Islet of Langerhans (tissue), 1 donor: ENCODE measurements around the gene ATAT1.
"Not testable (repeated sequence)": the region's sequence is repeated elsewhere in the genome, so short reads cannot be mapped to it uniquely, and the experiment has no call there.

Experiments used
- FAIRE-seq: peaks from one replicate; lab custom pipeline; 2011; peaks lifted over from hg19 to GRCh38; lab: Jason Lieb, UNC

ATAT1 gene

DNA sequence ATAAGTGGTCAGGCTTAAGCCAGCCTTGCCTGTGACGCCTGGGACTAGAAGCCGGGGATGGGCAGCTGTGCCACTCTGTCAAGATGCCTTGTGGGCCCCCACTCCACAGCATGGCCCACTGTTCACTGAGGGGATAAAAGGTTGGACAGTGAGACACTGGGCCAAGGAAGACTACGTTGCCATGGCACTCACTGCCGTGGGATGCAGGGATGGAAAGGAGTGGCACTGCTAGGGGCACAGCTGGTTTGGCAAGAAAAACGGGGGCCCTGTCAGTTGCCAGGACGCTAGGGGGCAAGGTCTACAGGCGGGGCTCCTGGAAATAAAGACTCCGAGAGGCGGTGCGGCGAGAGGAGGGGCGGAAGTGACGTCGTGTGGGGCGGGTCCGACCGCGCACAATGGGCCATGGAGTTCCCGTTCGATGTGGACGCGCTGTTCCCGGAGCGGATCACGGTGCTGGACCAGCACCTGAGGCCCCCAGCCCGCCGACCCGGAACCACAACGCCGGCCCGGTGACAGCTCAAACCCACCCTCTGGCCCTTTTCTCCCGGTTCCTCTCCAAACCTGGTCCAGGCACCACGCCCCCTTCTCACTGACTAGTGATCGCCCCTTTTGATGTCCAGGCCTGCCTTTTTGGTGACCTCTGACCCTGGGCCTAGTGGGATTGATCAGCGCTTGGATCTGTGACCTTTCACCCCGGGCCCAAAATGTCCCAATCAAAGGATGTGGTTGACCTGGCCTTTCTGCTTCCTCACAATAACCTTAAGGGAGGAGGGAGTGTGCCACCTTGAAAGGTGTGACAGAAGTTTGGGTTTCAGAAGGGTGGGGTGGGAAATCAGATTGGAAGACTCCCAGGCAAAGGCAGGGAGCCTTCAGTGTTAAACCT lies at the start of gene ATAT1:
TSS of gene ATAT1 (plus strand) at position 391 of the 883 bp plus-strand sequence.
- no peak for FAIRE-seq

DNA sequence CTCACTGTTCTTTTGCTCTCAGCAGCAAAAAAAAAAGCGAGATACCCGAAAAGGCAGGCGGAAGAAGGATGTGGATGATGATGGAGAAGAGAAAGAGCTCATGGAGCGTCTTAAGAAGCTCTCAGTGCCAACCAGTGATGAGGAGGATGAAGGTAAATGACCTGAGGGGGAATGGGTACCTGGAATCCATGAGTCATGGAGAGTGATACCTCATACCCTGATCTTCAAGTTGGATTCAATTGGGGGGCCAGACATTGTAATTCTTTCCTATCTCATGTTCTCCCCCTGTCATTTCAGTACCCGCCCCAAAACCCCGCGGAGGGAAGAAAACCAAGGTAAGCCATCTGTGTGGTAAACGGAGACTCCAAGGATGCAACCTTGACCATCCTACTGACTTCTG lies 48.6 kb upstream of the ATAT1 start:
- FAIRE-seq, result no peak

DNA sequence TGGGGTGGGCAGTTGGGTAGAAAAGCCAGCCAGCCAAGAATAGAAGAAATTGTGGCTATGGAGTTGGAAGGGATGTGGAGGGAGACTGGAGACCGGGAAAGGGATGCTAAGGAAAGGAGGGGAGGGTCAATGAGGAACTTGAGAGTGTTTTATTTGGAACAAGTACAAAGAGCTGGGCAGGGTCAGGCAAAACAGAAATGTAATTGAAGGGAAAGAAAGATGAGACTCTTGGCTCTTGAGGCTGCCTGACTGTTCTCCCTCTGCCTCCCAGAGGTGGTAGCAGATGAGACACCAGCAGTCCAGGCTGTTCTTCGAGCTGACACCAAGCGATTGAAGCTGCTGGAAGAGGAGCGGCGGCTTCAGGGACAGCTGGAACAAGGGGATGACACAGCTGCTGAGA lies 42.8 kb upstream of the ATAT1 start:
- no peak for FAIRE-seq

DNA sequence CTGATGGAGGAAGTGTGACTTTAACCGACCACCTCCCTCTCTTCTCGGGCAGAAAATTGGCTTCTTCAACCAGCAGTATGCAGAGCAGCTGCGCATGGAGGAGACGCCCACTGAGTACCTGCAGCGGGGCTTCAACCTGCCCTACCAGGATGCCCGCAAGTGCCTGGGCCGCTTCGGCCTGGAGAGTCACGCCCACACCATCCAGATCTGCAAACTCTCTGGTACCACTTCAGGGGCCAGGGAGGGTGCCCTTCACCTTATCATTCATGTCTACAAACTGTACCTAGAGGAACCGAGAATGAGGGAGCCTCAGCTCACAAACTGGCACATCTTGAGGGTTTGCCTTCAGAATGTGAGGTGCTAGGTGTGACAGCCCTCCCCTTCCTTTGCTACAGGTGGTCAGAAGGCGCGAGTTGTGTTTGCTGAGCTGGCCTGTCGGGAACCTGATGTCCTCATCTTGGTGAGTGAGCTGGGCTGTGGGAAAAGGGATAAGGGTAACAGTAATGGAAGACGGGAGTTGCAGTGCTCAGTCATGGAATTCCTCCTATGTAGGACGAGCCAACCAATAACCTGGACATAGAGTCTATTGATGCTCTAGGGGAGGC lies 36.8 kb upstream of the ATAT1 start:
- no peak for FAIRE-seq

DNA sequence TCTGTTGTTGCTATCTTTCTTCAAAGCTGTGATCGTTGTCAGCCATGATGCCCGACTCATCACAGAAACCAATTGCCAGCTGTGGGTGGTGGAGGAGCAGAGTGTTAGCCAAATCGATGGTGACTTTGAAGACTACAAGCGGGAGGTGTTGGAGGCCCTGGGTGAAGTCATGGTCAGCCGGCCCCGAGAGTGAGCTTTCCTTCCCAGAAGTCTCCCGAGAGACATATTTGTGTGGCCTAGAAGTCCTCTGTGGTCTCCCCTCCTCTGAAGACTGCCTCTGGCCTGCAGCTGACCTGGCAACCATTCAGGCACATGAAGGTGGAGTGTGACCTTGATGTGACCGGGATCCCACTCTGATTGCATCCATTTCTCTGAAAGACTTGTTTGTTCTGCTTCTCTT lies 36.2 kb upstream of the ATAT1 start:
- no peak for FAIRE-seq

DNA sequence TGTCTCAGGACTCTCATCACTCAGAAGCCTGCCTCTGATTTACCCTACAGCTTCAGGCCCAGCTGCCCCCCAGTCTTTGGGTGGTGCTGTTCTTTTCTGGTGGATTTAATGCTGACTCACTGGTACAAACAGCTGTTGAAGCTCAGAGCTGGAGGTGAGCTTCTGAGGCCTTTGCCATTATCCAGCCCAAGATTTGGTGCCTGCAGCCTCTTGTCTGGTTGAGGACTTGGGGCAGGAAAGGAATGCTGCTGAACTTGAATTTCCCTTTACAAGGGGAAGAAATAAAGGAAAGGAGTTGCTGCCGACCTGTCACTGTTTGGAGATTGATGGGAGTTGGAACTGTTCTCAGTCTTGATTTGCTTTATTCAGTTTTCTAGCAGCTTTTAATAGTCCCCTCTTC lies 35.7 kb upstream of the ATAT1 start:
- FAIRE-seq, result no peak

DNA sequence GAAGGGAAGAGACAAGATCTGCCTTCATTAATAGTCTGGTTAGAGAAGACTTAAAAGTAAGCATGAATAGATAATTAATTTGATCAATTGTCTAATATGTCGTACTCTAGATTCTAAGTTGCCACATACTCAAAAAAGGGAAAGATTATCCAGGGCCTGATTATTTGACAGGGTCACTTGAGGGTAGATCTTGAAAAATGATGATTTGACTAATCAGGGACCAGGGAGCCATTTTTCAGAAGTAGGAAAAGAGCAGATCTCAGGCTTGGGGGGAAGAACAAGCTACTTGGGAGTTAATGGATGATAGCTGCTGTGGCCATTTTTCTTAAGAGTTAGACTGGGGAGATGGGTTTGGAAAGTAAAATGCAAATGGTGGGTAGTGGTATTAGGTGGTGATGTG lies 34.4 kb upstream of the ATAT1 start:
- no peak for FAIRE-seq

DNA sequence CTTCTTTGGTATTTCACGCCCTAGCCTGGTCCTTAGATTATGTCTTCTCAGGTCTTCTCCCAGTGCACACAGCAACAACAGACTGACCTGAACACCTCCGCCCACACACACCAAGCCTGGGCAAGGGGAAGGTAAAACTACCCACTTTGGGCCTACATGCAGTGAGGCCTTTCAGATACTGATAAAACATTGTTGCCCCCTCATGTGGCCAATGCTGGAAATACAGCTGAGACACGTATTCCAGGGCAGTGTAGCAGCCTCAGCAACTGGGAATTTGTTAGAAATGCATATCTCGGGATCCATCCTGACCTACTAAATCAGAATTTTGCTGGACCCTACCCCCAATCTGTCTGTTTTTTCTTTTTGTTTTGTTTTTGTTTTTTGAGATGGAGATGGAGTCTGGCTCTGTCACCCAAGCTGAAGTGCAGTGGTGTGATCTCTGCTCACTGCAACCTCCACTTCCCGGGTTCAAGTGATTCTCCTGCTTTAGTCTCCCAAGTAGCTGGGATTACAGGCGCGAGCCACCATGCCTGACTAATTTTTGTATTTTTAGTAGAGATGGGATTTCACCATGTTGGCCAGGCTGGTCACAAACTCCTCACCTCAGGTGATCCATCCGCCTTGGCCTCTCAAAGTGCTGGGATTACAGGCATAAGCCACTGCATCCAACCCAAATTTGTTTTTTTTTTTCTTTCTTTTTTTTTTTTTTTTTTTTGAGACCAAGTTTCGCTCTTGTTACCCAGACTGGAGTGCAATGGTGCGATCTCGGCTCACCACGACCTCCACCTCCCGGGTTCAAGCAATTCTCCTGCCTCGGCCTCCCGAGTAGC lies 29.1 kb upstream of the ATAT1 start:
- not testable (repeated sequence) for FAIRE-seq

DNA sequence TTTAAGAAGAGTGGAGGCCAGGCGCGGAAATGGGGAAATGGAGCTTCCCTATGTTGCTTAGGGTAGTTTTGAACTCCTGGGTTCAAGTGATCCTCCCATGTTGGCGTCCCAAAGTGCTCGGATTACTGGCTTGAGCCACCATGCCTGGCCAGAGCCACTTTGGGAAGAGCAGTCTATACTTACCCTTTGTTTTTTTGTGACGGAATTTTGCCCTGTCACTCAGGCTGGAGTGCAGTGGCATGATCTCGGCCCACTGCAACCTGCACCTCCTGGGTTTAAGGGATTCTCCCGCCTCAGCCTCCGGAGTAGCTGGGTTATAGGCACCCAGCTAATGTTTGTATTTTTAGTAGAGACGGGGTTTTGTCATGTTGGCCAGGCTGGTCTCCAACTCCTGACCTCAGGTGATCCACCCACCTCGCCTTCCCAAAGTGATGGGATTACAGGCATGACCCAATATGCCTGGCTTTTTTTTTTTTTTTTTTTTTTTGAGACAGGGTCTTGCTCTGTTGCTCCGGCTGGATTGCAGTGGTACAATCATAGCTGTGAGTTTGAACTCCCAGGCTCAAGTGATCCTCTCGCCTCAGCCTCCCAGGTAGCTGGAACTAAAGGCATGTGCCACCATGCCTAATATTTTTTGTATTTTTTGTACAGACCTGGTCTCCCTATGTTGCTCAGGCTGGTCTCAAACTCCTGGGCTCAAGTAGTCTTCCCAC lies 27.6 kb upstream of the ATAT1 start:
- no peak for FAIRE-seq

DNA sequence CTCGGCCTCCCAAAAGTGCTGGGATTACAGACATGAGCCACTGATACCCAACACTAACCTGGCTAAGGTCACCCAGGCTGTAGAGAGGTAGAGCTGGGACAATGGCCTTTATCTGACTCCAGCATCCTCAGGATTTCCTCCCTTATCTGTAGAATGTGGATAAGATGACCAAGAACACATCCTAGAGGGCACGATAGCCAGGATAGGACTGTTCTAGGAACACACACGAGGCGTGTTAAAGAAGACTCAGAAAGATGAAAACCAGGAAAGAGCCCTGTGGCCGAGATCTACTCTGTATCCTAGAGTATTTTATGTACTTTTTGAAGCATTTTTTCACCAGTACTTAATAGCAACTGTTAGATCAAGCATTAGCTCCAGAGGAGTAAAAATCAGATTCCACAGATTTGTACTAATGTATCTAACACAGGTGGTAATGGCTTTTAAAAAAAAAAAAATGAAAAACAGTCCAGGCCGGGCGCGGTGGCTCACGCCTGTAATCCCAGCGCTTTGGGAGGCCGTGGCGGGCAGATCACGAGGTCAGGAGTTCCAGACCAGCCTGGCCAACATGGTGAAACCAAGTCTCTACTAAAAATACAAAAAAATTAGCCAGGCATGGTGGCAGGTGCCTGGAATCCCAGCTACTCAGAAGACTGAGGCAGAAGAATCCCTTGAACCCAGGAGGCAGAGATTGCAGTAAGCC lies 26.9 kb upstream of the ATAT1 start:
- FAIRE-seq, result no peak

DNA sequence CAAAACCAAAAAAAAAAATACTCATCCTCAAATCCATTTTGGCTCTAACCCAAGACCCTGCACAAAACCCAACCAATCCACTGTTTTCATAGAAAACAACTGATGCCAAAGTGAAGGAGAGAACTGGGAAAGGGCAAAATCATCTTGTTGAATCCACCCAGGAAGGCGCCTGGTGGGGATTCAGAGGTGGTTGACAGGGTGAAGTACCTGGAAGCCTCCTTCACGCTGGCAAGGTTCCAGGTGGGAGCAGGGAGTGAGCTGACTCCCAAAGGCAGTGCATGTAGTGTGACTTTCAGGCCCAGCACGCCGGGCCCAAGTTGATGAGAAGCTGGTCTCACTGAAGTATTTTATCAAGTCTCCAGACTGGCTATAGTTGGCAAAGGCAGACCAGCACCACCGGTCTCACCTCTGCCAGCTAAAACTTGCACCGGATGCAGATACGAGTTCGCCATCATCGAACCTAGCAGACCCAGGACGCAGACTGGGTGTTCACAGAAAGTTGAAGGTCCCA lies 26.2 kb upstream of the ATAT1 start:
- FAIRE-seq, result no peak

DNA sequence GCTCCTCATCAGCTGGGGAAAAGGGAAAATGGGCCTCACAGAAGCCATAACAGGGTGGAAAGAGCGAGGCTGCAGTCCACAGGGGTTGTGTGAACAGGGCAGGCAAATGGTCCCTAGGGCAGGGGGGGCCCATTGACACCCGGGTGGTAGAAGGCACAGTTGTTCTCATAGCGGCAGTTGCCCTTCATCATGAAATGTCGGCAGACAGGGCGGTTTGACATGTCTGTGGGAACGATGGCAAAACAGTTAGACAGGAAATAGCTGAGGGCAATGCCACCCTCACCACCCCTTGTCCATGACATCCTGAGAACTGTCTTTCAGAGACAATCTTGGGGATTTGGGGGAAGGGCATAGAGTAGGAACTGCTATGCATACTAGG lies 25.2 kb upstream of the ATAT1 start:
- FAIRE-seq, result no peak

DNA sequence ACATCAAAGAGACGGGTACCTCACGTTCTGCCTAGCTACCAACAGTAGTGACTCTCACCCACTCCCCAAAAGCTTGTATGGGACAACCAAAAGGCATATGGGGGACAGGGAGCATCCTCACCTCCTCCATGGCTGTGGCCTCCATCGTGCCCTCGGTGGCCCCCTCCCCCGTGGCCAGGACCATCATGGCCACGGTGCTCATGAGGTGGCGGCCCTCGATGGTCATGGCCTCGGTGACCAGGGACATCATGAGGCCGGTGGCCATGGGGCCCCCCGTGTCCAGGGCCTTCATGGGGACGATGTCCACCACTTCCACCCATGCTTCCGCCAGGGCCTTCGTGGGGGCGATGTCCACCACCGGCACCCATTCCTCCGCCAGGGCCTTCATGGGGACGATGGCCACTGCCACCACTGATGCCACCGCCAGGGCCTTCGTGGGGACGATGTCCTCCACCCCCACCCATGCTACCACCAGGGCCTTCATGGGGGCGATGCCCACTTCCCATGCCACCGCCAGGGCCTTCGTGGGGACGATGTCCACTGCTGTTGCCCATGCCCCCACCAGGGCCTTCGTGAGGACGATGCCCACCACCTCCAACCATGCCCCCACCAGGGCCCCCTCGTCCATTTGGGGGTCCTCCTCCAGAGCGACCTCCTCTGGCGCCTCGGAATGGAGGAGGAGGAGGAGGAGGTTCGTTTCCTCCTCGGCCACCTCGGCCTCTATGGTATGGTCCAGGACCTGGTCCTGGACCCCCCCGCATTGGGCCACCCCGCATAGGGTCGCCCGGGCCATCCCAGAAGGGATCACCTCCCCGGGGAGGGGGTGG lies 24.6 kb upstream of the ATAT1 start:
- no peak for FAIRE-seq

DNA sequence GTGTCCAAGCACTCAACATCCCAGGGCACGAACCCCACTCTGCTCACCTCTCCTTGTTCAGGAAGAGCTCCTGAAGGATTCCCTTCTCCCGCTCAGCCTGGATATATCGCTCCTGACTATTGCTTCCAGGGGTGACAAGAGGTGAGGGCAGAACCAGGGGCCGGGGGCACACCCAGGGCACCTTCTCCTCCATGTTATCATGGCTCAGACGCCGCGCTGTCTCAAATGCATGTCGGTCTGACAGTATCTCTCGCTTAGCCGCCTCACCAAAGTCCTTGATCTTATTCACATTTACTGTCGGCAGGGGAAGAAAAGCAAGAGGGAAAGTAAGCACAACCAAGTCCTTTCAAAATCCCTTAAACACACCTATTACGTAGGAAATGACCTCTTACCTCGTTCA lies 22.7 kb upstream of the ATAT1 start:
- FAIRE-seq, result no peak

DNA sequence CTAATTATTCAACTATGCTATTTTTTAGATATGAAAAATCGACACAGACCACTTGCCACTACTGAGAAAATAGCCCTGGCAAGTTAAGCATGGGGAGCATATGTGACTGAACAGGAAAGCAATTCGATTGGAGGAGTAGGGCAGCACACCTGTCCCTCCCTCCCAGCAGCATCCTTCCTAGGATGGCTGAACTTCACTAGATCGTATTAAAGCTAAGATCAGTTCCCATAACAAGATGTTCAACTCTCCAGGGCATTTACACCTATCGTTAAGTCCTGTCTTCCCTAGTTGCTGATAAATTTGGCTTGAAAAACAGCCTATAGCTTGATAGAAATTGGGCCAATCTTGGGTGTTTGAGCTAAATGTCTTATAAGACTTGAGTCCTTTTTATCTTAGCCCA lies 16.6 kb upstream of the ATAT1 start:
- FAIRE-seq, result no peak

DNA sequence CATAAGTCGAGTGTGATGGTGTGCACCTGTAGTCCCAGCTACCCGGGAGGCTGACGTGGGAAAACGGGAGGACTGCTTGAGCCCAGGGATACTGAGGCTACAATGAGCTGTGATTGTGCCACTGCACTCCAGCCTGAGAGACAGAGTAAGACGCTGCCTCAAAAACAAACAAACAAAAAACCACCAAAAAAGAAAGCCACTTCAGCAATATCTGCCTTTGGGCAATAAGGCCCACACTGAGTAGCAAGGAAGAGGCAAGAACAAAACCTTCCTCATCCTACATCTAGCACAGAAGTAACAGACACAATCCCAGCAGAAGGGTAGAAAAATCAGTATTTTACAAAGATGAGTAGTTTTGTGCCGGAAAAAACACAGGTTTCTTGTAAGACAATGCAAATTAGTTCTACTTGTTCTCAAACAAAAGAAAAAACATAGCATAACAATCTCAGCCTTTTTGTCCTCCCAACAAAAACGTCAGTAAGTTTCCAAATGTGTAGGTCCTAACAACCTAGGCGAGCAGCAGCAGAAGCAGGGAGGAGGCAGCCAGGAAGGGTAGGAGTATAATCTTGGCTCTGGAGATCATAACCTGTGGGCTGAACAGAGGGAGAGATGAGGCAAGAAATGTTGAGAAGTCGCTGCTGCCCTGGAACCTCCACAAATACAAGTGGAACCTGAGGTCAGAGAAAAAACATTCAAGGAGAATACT lies 15.4 kb upstream of the ATAT1 start:
- no peak for FAIRE-seq

DNA sequence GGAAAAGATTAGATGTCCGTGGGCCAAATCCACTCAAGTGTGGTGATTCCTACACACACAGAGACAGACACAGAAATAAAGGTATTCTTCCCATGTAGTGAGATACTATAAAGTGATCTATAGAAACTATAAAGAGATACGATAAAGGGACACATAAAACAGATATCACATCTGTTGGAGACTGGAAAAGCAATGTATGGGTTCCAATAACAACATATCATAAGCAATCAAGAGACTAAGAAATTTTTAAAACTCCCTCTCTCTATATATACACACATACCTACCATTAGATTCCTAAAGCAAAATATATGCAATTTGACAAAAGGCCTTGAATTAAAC lies 14.8 kb upstream of the ATAT1 start:
- FAIRE-seq, result no peak

DNA sequence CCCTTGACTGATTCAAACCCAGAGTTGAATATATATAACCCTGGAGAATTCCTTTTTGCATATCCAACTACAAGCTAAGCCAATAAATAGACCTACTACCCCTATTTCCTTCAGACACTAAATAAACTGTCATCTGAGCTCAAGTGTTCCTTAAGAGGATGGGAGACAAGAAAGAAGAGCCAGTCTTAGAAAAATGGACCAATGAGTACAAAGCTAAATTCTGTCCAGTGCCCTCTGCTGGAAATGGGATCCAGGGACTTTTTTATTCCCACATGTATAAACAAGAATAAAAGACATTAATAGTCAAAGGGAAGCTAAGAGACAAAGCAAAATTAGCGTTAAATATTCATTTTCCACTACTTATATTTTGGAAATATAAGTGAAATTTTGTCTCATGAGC lies 14.5 kb upstream of the ATAT1 start:
- no peak for FAIRE-seq

DNA sequence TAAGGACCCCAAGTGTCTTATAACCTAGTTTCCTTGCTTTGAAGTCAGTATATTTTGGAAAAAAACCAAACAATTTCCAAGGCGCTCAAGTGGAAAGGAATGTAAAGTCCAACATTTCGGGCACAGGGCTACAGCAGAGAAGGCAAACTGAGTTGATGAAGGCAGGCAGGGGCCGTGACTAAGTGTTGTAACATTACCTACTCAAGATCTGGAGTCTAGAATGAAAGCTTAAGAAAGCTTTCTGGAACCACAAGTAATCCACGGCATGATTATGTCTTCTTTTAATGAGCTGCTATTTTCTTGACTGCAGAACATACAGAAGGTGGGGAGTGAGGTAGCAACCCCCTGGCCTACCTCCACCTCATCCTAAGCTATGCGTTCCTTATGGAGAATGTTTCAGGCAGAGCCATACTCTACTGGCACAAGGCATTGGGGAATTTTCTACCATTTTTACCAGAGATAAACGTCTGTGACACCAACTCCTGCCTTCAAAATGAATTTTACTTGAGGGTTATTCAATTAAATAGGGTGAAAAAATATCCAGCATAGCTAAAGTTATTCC lies 13.9 kb upstream of the ATAT1 start:
- no peak for FAIRE-seq
